Stimulated activated naive B cell treated with anti-CD40 and anti-IgM and Interleukin-4, amounts not matched to agents 10 μg/mL and 1 μg/mL and 100 μg/mL, for 72 hours (primary cell): ENCODE results near the gene CCDC3.

Source experiments
- ATAC-seq, 2 donors: fragments of 150-1000 bp; cut with Tn5 transposase; replicated peaks; 2 replicates each; pipeline ENCODE4 v1.10.0; 2021; ENCODE audit warnings: moderate library complexity in 1 of 2
- DNase-seq: peaks from one replicate; pipeline ENCODE4 v3.0.0; 2021
- H3K27ac Mint-ChIP-seq: one replicate; pipeline ENCODE4 v1.8.0; 2022; ENCODE audit warnings: mild to moderate bottlenecking, mixed read lengths
- H3K27me3 Mint-ChIP-seq, 2 donors: one replicate each; pipeline ENCODE4 v1.8.0; 2022; ENCODE audit warnings: mixed read lengths in 2 of 2
- H3K36me3 Mint-ChIP-seq, 2 donors: one replicate each; pipeline ENCODE4 v1.8.0; 2022; ENCODE audit warnings: mixed read lengths in 2 of 2, mild to moderate bottlenecking in 1 of 2
- H3K4me1 Mint-ChIP-seq, 2 donors: one replicate each; pipeline ENCODE4 v1.8.0; 2022; ENCODE audit warnings: mixed read lengths in 2 of 2, mild to moderate bottlenecking in 1 of 2
- H3K4me3 Mint-ChIP-seq, 2 donors: one replicate each; pipeline ENCODE4 v1.8.0; 2022; ENCODE audit warnings: mild to moderate bottlenecking in 2 of 2, mixed read lengths in 2 of 2, moderate library complexity in 1 of 2
- H3K9me3 Mint-ChIP-seq, 2 donors: one replicate each; pipeline ENCODE4 v1.8.0; 2022; ENCODE audit warnings: mixed read lengths in 2 of 2, mild to moderate bottlenecking in 1 of 2

The CCDC3 gene

DNA sequence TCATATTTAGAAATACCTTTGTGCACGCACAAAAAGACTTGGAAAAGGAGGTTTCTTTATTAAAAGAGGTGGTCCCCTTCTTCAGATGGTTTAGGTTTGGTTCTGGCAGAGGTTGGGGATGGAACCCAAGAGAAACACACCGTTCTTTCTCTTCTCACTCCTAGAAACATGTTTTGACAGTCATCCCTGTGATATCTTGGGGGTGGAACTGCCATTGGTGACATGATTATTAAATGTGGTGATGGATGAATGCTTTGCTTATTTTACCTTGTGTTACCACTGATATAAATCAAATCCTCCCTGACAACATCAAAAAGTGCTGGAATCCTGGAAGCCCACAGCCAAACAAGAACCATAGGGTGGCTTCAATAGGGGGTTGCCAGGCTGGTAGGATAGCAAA, 146.5 kb downstream of the CCDC3 start:
- Mint-ChIP-seq H3K9me3 (peaks cover 3 to 5% of the 10 kb centered on the region in 2 donors), H3K4me3 (no peak overlapping the region), H3K36me3 (peaks cover 0 to 3% of the 10 kb centered on the region in 2 donors), H3K27ac (no peak overlapping the region), H3K4me1 (peaks cover 4 to 8% of the 10 kb centered on the region in 2 donors), H3K27me3 (peaks cover 10 to 19% of the 10 kb centered on the region in 2 donors)
- no peak for DNase-seq
- no peak for ATAC-seq

DNA sequence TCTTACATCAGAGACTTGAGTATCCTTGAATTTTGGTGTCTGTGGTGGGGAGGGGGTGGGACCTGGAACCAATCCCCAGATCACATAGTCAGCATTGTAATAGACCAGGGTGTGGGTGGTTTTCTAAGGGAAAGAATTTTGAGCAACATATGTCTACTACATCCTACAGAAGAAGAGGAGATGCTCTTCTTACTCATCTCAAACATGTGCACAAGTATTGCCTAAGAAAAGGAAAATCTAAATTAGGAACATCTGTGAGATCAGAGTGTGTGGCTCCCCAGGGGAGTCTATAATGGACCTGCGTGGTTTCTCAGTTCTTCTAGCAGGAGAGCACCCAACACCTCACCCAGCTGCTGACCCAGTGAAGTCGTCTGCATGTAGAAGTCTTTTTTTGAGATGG, 148.8 kb downstream of the CCDC3 start:
- DNase-seq (no peak), ATAC-seq (peak; percentile 53 to 71)
- Mint-ChIP-seq H3K4me1 (peaks cover 11 to 15% of the 10 kb centered on the region in 2 donors), H3K36me3 (peaks cover 0 to 3% of the 10 kb centered on the region in 2 donors), H3K4me3 (no peak overlapping the region), H3K27me3 (peaks cover 20 to 28% of the 10 kb centered on the region in 2 donors), H3K9me3 (peaks cover 3 to 4% of the 10 kb centered on the region in 2 donors), H3K27ac (no peak overlapping the region)

DNA sequence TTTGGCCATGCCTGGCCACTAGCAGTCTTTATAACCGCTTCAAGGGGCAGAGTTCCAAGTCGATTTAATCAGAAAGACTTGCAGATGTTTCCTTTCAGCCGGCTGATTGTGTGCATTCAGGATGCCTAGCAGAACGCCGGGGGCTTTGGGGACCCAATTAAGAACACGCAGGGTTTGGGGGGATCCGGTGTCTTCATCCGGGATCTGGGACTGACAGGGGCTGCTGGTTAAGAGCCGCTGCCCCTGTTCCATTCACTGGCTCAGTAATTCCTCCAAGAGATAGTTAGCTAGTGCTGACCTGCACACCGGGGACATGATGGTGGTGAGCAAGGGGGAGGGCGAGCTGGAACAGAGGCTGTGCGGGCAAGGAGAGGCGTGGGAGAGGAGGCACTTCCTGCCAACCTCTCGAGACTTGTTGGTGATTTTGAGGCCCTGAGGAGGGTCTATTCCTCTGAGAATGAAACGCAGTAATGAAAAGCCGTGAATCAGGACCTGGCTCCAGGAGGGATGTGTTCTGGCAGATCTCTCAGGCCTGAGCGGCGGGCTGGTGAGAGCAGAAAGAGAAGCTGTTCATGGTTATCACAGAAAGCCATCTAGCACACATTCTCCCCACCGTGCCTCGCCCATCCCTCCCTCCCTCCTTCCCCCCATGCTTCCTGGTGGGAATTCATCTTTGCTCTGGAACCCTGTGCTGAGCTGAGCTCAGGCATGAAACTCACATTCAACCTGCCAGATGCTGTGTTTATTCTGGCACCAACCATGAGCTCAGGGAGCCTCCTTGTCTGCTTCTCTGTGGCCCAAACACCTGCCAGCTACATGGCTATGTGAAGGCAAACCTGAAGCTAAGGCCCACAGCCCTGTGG, 152.0 kb downstream of the CCDC3 start:
- Mint-ChIP-seq H3K4me3 (no peak overlapping the region), H3K4me1 (peaks cover 11 to 15% of the 10 kb centered on the region in 2 donors), H3K9me3 (peaks cover 3 to 4% of the 10 kb centered on the region in 2 donors), H3K27ac (no peak overlapping the region), H3K36me3 (peaks cover 0 to 3% of the 10 kb centered on the region in 2 donors), H3K27me3 (peaks cover 25 to 41% of the 10 kb centered on the region in 2 donors)
- DNase-seq (no peak), ATAC-seq (peak in 1 of 2 donors; percentile 38)

DNA sequence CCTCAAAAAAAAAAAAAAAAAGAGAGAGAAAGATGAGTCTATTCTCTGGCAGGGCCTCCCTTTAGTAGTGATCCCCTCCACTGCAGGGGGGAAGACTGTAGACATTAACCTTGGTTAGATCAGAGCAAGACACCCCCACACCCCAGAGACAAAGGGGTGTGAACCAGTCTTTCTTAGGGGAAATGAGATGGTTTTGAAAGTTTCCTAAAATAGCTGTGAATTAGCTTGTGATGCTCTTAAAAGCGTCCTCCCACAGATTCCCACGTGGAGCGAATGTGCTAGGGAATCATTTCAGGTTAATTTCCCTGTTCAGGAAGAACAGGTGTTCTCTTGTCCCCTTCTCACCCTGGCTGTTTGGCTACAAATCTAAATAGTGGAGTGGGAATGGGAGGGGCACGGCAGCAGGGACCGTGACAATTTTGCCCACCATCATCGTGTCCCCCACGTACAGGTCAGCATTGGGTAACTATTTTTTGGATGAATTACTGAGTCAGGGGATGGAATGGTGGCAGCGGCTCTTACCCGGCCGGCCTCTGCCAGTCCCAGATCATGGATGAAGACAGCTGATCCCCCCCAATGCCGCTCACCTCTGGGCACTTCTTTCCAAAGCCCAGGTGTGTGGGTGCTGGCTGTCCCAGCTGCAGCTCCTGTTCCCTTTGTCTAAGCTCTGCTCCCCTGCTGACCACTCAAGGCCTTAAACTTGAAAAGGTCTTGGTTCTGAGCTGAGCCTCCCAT, 152.9 kb downstream of the CCDC3 start:
- no peak overlapping the region for H3K4me3 Mint-ChIP-seq
- H3K4me1 Mint-ChIP-seq = peaks cover 11 to 15% of the 10 kb centered on the region in 2 donors

DNA sequence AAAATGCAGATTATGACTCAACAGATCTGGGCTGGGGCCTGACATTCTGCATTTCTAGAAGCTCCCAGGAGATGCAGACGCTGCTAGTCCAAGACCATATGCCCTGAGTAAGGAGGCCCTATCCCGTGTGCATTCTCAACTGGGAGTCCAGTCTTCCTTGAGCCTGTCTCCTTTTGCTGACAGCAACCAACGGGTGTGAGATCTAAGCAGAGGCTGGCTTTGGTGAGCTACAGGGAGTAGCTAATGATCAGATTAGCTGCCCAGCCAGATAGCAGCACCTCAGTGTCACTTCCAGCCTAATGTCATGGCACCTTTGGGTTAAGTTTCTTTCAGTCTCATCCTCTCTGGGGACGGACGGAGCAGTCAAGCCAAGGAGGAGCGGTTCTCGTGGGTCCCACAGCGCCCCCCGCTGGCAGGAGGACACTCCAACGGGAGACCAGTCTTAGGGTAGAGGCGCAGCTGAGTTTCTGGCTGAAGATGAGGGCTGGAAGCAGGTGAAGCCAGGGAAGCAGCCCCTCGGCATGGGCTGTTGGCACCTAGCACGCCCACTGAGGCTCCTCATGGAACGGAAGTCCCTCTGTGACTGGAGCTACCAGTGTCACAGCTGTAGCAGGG, 154.0 kb downstream of the CCDC3 start:
- Mint-ChIP-seq H3K27me3 (peaks cover 21 to 38% of the 10 kb centered on the region in 2 donors), H3K4me3 (no peak overlapping the region), H3K4me1 (peaks cover 7 to 9% of the 10 kb centered on the region in 2 donors), H3K36me3 (peaks cover 0 to 3% of the 10 kb centered on the region in 2 donors), H3K27ac (no peak overlapping the region), H3K9me3 (peaks cover 3 to 4% of the 10 kb centered on the region in 2 donors)
- peak; percentile 31 to 43 for ATAC-seq
- DNase-seq = no peak

More for the DNA sequence above, 152.9 kb downstream of the CCDC3 start:
- Mint-ChIP-seq H3K27me3 (peaks cover 21 to 38% of the 10 kb centered on the region in 2 donors), H3K36me3 (peaks cover 0 to 3% of the 10 kb centered on the region in 2 donors), H3K9me3 (peaks cover 3 to 4% of the 10 kb centered on the region in 2 donors), H3K27ac (no peak overlapping the region)
- ATAC-seq (no peak), DNase-seq (no peak)

DNA sequence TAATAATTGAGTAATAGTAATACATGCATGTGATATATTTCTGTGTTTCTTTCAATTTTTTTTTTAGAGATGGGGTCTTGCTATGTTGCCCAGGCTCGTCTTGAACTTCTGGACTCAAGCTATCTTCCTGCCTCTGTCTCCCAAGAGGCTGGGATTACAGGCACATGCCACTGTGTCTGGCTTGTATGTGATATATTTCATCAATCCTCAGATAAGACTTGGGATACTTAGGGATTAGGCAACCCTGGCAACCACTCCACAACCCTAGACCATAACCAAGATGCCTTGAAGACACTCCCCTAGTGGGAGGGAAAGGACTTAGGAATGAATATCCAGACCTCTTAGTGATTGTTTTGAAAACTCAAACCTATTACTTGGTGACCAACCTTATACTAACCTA, 154.8 kb downstream of the CCDC3 start:
- Mint-ChIP-seq H3K9me3 (peaks cover 3 to 4% of the 10 kb centered on the region in 2 donors), H3K36me3 (peaks cover 0 to 3% of the 10 kb centered on the region in 2 donors), H3K27ac (no peak overlapping the region), H3K27me3 (peaks cover 21 to 38% of the 10 kb centered on the region in 2 donors), H3K4me1 (peaks cover 7% of the 10 kb centered on the region in 2 donors), H3K4me3 (no peak overlapping the region)
- ATAC-seq (no peak), DNase-seq (no peak)
